ENCODE results near the gene IQSEC3. TPM values are rescaled to one million over a fixed set of nuclear protein-coding genes. Genes with fewer than 3 reads are reported as not detected.
A peak's percentile ranks its signal among the peaks of the same experiment; 100 is the strongest.

IQSEC3 gene
- total RNA-seq, 1 experiment from 2014 or later = not detected

DNA sequence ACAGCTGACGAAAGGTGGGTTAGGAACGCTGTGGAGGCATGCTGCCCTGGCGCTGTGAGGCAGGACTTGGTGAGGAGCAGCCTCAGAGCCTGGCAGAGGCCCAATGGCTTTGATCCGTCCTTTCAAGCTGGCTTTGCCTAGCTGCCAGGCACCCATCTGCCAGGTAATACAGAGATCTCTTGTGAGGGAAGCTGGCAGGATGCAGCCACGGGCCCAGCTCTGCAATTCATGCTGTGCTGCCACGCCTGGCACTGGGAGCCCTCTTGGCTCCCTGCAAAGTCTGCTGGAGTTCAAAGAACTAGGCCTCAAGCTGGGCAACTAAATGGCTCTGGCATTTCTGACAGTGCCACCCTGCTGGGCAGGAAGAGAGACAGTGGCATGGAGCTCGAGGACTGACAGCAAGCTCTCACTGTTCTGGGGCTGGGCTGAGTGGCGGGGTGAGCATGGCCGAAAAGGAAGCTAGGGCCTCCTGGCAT, 18.7 kb downstream of the IQSEC3 start:
- no peaks in the 10 kb centered on the region for H3K36me3 ChIP-seq
- H3K27me3 ChIP-seq = peaks cover 5% of the 10 kb centered on the region
- no peaks in the 10 kb centered on the region for H3K9me3 ChIP-seq (replicated peaks)
- no peak overlapping the region for H3K27ac ChIP-seq
- H3K4me1 ChIP-seq = no peaks in the 10 kb centered on the region
- no peak for DNase-seq
- H3K4me3 ChIP-seq = no peak overlapping the region

DNA sequence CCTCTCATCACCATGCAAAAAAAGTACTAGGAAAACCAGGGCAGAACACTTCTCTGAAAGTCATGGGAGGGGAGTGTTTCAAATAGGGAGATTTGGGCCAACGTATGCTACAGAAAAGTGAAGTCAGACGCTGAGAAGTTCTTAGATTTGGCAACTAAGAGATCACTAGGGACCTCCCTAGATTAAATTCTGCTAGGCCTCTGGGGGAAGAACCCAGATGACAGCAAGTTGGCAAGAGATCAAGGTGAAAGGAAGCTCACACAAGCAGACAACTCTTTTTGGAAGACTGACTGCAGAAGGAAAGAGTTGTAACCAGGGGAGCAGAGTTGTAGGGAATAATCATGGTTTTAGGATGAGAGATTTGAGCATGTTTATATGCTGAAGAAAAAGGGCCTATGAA, 20.7 kb downstream of the IQSEC3 start:
- Histone ChIP-seq H3K36me3 (no peaks in the 10 kb centered on the region), H3K27me3 (peaks cover 3% of the 10 kb centered on the region), H3K27ac (no peak overlapping the region), H3K4me1 (no peaks in the 10 kb centered on the region), H3K4me3 (no peak overlapping the region), H3K9me3 (replicated peaks) (no peaks in the 10 kb centered on the region)
- DNase-seq = no peak

DNA sequence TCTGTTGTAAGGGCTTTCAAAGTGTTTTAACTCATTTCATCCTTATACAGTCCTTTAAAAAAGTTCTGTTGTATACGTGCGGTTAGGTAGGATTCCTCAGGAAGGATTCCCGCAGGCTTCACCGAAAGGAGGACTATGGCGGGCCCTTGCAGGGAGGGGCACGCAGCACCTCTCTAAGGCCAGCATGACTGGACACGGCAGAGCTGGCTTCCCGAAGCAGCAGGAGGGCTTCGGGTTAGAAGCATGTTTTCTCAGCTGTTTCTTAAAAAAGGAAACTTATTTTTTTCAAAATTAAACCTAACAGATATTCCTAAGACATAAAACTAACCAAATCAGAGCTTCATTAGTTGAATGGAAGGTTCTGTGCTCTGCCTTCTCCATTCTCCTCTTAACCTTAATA, 21.3 kb downstream of the IQSEC3 start:
- H3K9me3 ChIP-seq (replicated peaks) = no peaks in the 10 kb centered on the region
- H3K27ac ChIP-seq = no peak overlapping the region
- no peaks in the 10 kb centered on the region for H3K36me3 ChIP-seq
- no peak for DNase-seq
- no peaks in the 10 kb centered on the region for H3K4me1 ChIP-seq
- H3K4me3 ChIP-seq = no peak overlapping the region
- H3K27me3 ChIP-seq = peaks cover 3% of the 10 kb centered on the region

DNA sequence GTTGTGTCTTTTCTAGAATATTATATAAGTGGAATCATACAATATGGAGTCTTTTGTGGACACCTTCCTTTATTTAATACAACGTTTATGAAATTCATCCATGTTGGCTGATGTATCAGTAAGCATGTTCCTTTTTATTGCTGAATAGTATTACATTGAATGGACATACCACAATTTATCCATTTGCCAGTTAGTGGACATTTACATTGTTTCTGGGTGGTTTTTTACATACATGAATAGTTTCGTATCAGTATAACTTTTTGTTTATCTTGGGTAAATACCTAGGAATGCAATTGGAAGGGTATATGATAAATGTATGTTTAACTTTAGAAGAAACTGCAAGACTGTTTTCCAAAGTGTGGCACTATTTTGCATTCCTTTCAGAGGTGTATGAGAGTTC, 23.1 kb downstream of the IQSEC3 start:
- DNase-seq = no peak
- no peak overlapping the region for H3K4me3 ChIP-seq
- no peaks in the 10 kb centered on the region for H3K36me3 ChIP-seq
- peaks cover 3% of the 10 kb centered on the region for H3K27me3 ChIP-seq
- H3K27ac ChIP-seq = no peak overlapping the region
- no peaks in the 10 kb centered on the region for H3K4me1 ChIP-seq
- no peaks in the 10 kb centered on the region for H3K9me3 ChIP-seq (replicated peaks)

DNA sequence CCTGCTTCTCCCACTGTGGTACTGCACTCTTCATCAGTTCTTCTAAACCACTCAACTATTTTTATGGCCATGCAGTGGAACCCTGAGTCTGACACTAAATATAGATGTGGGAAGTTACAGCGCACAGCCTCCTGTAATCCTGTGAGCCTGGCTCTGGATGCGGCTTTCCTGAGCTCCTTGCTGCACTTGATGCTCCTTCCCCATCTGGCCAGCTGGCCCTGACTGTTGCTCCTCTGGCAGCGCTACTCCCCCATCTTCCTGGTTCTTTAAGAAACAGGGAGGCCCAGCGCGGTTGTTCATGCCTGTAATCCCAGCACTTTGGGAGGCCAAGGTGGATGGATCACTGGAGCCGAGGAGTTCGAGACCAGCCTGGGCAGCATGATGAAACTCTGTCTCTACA, 24.6 kb downstream of the IQSEC3 start:
- no peak for DNase-seq
- H3K9me3 ChIP-seq (replicated peaks) = no peaks in the 10 kb centered on the region
- no peaks in the 10 kb centered on the region for H3K4me1 ChIP-seq
- no peaks in the 10 kb centered on the region; the same call in 1 of the 2 replicates for H3K27me3 ChIP-seq
- H3K36me3 ChIP-seq = no peaks in the 10 kb centered on the region
- H3K27ac ChIP-seq = no peak overlapping the region
- H3K4me3 ChIP-seq = no peak overlapping the region

DNA sequence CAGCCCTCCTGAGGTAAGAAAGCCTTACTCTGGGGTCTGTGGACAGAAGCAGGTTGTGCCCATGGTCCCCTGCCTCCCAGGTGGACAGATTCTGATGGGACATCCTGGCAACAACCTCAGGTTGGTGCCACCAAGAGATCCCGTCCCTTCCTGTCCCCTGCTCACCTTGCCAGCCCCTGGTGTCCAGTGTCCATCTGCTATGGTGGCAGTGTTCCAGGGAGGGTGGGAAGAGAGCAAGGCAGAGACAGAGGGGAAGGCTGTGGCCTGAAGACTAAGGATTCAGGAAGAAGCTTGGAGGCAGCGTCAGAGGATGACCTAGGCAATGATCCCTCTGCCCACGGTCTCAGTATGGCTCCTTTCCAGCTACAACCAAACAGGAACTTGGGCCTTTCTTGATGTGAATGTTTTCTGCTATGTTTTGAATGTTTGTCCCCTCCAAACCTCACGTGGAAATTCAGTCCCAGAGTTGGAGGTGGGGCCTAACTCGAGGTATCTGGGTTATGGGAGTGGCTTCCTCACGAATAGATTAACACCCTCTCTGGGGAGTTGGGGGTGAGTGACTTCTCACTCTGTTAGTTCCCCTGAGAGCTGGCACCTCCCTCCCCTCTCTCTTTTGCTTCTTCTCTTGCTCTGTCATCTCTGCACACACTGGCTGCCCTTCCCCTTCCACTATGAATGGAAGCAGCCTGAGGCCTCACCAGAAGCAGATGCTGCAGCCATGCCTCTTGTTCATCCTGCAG, 26.9 kb downstream of the IQSEC3 start:
- Histone ChIP-seq H3K36me3 (no peaks in the 10 kb centered on the region), H3K4me1 (no peaks in the 10 kb centered on the region), H3K27me3 (no peaks in the 10 kb centered on the region; the same call in 1 of the 2 replicates), H3K4me3 (no peak overlapping the region), H3K9me3 (replicated peaks) (no peaks in the 10 kb centered on the region), H3K27ac (no peak overlapping the region)
- DNase-seq = no peak

DNA sequence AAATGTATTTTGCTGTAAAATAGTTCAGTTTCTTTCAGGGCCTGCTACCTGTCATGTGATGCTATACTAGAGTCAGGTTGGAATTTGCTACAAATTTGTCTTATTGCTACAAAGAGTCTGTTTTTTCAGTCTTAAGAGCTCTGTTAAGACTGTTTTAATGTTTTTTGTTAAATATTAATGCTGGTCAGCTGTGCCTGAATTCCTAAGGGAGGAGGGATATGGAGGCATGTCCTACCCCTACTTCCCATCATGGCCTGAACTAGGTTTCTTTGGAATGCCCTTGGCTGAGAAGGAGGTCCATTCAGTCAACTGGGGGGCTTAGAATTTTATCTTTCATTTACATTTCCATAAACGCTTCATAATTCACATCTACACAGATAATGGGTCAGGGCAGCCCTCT, 30.0 kb downstream of the IQSEC3 start:
- Histone ChIP-seq H3K9me3 (replicated peaks) (no peaks in the 10 kb centered on the region), H3K4me1 (no peaks in the 10 kb centered on the region), H3K4me3 (no peak overlapping the region), H3K27me3 (no peaks in the 10 kb centered on the region), H3K27ac (no peak overlapping the region), H3K36me3 (no peaks in the 10 kb centered on the region)
- no peak for DNase-seq

DNA sequence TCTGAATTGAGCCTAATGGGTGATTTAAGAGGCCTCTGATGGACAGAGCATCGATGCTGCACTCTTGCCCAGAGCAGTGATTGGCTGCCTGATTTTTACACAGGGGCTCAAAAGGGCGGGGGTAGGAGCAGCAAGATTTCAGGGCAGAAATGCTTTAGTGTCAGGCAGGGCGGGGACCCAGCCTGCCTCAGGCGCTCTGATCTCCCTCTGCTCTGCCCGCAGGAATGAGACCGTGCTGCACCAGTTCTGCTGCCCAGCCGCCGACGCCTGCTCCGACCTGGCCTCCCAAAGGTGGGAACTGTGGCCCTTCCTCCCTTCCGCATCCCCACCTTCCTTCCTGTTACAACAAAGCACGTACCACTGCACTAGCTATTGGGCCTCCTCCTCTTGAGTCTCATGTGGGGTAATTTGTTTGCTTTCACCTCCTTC, 32.4 kb downstream of the IQSEC3 start:
- no peak overlapping the region for H3K4me3 ChIP-seq
- H3K9me3 ChIP-seq (replicated peaks) = no peaks in the 10 kb centered on the region
- no peak for DNase-seq
- no peaks in the 10 kb centered on the region for H3K36me3 ChIP-seq
- no peak overlapping the region for H3K27ac ChIP-seq
- H3K4me1 ChIP-seq = peaks cover under 1% of the 10 kb centered on the region; the same call in 1 of the 2 replicates
- H3K27me3 ChIP-seq = no peaks in the 10 kb centered on the region

DNA sequence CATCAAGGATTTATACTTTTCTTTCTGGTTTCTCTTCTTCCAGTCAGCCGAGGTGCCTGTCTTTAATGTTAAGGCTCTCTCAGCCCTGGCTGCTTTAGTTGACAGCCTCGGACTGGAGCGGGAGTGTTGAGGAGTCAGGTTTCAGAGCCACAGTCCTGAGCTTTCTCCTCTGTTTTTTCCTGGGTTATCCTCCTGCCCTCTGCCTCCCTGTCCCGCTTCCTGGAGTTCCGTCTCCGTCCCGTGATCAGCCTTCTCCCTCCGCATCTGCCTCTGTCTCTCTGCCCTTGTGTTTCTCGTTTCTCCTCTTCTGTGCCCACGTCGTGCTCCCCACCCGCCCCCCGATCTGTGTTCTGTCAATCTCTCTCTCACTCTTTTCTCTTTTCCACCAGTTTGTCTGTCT, 33.0 kb downstream of the IQSEC3 start:
- no peaks in the 10 kb centered on the region for H3K27me3 ChIP-seq
- H3K4me3 ChIP-seq = no peak overlapping the region
- H3K4me1 ChIP-seq = peaks cover 4% of the 10 kb centered on the region
- no peaks in the 10 kb centered on the region for H3K36me3 ChIP-seq
- no peak overlapping the region for H3K27ac ChIP-seq
- H3K9me3 ChIP-seq (replicated peaks) = no peaks in the 10 kb centered on the region
- DNase-seq = peak in 1 of 2 experiments; percentile 37

DNA sequence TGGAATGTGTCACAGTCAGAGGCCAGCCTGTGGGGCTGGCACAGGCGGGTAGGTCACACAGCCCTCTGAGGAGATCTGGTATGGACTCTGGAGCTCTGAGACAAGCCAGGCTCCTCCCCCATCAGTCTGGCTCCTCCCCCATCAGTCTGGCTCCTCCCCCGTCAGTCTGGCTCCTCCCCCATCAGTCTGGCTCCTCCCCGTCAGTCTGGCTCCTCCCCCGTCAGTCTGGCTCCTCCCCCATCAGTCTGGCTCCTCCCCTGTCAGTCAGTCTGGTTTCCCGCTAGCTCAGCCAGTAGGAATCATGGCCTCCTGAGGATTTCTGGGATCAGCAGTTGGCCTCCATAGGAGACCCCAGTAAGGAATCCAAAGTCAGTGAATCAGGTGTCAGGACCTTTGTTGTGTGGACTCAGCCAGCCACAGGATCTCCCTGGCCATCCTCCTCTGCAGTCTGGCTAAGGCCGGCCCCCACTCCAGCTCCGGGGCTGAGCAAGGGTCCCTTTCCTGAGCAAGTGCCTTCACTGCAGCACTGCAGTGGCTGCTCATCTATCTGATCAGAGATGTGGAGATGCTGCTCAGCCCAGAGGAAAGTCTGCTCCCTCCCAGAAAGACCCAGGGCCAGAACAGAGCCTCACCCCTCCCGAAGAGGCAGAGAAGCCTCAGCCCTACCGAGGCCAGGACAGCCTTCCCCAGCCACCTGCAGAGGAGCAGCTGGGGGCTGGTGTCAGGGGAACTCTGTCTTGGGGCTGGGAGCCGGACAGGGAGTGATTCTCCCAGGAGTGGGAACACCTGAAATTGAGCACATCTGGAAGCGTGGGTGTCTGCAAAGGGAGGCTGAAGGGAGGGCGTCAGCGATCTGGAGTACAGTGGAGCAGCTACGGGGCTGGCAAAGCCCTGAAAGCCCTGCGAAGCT, 35.7 kb downstream of the IQSEC3 start:
- Histone ChIP-seq H3K36me3 (no peaks in the 10 kb centered on the region), H3K4me3 (no peak overlapping the region), H3K9me3 (replicated peaks) (no peaks in the 10 kb centered on the region), H3K27ac (no peak overlapping the region), H3K4me1 (peaks cover 8% of the 10 kb centered on the region), H3K27me3 (no peaks in the 10 kb centered on the region)
- DNase-seq = no peak

DNA sequence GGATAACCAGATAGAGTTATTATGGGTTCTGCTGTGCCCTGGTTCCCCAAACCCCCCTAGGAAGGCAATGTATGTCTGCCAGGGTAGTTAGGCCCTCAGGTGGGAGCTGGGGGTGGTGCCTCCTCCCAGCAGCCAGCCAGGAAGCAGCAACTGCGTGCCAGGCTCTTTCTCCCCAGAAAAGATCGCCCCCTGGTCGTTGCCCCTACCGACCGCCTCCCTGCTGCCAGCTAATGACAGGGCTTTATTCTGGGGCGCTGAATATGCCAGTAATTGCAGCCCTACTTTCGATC, 36.3 kb downstream of the IQSEC3 start:
- no peaks in the 10 kb centered on the region for H3K27me3 ChIP-seq
- no peaks in the 10 kb centered on the region for H3K9me3 ChIP-seq (replicated peaks)
- no peaks in the 10 kb centered on the region for H3K36me3 ChIP-seq
- H3K27ac ChIP-seq = no peak overlapping the region
- peaks cover 8% of the 10 kb centered on the region for H3K4me1 ChIP-seq
- no peak for DNase-seq
- H3K4me3 ChIP-seq = no peak overlapping the region

DNA sequence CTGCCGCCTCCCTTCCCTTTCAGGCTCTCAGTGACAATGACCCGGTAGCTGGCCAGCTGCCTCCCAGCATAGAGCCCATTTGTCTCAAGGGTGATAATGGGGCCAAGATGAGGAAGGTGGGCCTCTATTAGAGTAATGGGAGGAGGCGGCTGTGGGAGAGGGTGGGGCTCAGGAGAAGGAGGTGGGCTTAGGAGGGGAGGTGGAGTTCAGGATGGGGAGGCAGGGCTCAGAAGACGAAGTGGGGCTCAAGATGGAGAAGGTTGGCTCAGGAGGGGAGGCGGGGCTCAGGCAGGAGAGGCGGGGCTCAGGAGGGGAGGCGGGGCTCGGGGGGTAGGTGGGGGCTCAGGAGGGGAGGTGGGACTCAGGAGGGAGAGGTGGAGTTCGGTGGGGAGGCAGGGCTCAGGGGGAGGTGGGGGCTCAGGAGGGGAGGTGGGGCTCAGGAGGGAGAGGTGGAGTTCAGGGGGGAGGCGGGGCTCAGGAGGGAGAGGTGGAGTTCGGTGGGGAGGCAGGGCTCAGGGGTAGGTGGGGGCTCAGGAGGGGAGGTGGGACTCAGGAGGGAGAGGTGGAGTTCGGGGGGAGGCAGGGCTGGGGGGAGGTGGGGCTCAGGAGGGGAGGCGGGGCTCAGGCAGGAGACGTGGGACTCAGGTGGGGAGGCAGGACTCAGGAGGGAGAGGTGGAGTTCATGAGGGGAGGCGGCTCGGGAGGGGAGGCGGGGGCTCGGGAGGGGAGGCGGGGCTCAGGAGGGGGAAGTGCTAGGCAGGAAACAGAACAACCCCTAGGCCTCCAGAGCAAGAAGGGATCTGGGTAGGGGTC, 36.8 kb downstream of the IQSEC3 start:
- Histone ChIP-seq H3K9me3 (replicated peaks) (no peaks in the 10 kb centered on the region), H3K4me3 (no peak overlapping the region), H3K27ac (no peak overlapping the region), H3K27me3 (no peaks in the 10 kb centered on the region), H3K36me3 (no peaks in the 10 kb centered on the region), H3K4me1 (peaks cover 10% of the 10 kb centered on the region)
- no peak for DNase-seq

DNA sequence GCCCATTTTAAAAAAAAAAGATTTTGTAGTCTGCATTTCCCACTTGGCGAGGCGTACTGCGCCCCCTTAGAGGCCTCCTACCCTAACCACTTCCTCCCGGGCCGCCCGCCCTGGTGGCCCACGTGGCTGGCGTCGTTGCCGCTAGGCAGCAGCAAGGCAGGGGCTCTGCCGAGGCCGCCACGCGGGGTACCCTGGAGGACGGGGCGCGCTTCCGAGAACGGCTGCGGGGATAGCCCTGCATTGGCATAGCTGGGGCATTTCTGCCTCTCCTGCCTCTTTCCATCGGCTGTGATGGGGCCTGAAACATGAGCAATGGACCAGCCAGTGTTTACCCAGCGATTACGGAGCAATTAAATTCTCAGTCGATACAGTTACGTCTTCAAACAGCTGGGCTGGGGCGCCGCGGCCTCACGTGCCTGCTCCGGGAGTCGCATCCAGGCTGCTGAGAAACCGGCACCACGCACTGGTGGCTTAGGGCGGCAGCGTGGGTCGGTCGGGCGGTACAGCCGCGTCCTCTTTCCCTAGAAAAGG, 38.0 kb downstream of the IQSEC3 start:
- peak; percentile 71 to 73 for DNase-seq
- H3K9me3 ChIP-seq (replicated peaks) = no peaks in the 10 kb centered on the region
- no peaks in the 10 kb centered on the region for H3K36me3 ChIP-seq
- no peak overlapping the region for H3K27ac ChIP-seq
- no peaks in the 10 kb centered on the region; the same call in 1 of the 2 replicates for H3K27me3 ChIP-seq
- peak overlapping the region; percentile 16 for H3K4me3 ChIP-seq
- H3K4me1 ChIP-seq = peaks cover 15% of the 10 kb centered on the region

DNA sequence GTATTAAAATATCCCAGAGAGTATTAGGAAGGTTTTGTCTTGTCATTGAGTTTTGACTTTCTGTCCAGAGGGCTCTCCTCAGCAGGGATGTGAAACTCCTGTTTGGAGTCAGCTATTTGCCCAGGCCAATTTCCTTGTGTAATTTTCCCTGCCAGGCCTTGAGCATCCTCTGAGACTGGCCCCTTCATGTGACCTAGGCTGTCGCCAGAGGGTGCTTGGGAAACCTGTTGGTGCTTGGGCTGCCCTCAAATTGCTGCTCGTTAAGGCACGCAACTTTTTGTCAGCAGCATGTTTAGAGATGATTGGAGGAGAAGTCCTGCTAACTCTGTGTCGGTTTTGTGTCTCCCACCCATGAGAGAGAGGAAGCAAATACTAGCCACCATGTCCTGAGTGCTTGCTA, 39.1 kb downstream of the IQSEC3 start:
- Histone ChIP-seq H3K36me3 (no peaks in the 10 kb centered on the region), H3K27ac (no peak overlapping the region), H3K27me3 (no peaks in the 10 kb centered on the region; the same call in 1 of the 2 replicates), H3K4me3 (no peak overlapping the region), H3K9me3 (replicated peaks) (no peaks in the 10 kb centered on the region), H3K4me1 (peaks cover 15% of the 10 kb centered on the region)
- no peak for DNase-seq
